Heart right ventricle (tissue), 16 donors: ENCODE data around the gene GLIPR1. TPM values are rescaled to one million over a fixed set of nuclear protein-coding genes. Genes with fewer than 3 reads are reported as not detected.
"Not testable (repeated sequence)": the region's sequence is repeated elsewhere in the genome, so short reads cannot be mapped to it uniquely, and the experiment has no call there.

Source experiments
- ATAC-seq, 8 donors: fragments of 200-7000 bp; cut with Tn5 transposase; one replicate each; pipeline ENCODE4 v1.9.1; 2020; ENCODE audit warnings: mild to moderate bottlenecking in 8 of 8, moderate library complexity in 8 of 8, moderate number of reproducible peaks in 1 of 8
- DNase-seq, 2 donors: peaks; one replicate each; pipeline ENCODE4 v3.0.0-alpha.2; 2020
- H3K27ac ChIP-seq, 10 donors: fragments of 200-600 bp; sonication (generic) in 2 of 10; one replicate each; pipeline versions ENCODE4 v1.5.0 to v1.8.0; 2020 to 2022; ENCODE audit warnings: mild to moderate bottlenecking in 3 of 10
- H3K27me3 ChIP-seq, 7 donors: fragments of 200-600 bp; one replicate each; pipeline ENCODE4 v1.8.0; 2021 to 2022; ENCODE audit warnings: mild to moderate bottlenecking in 2 of 7
- H3K36me3 ChIP-seq, 9 donors: fragments of 200-600 bp; sonication (generic) in 1 of 9; one replicate each; pipeline versions ENCODE4 v1.5.0 to v1.8.0; 2020 to 2022; ENCODE audit warnings: mild to moderate bottlenecking in 2 of 9
- H3K4me1 ChIP-seq, 9 donors: fragments of 200-600 bp; sonication (generic) in 1 of 9; one replicate each; pipeline versions ENCODE4 v1.5.0 to v1.8.0; 2020 to 2022; ENCODE audit warnings: mild to moderate bottlenecking in 4 of 9
- H3K4me3 ChIP-seq, 10 donors: fragments of 200-600 bp; sonication (generic) in 2 of 10; one replicate each; pipeline versions ENCODE4 v1.5.0 to v1.8.0; 2020 to 2022; ENCODE audit warnings: mild to moderate bottlenecking in 7 of 10, moderate library complexity in 2 of 10
- H3K9me3 ChIP-seq, 11 donors: fragments of 200-600 bp in 10 of 11; sonication (generic) in 2 of 11; one replicate each; pipeline versions ENCODE4 v1.5.0 to v1.8.0; 2013 to 2022; ENCODE audit warnings: mild to moderate bottlenecking in 2 of 11, control low read depth in 1 of 11, moderate library complexity in 1 of 11
- CTCF ChIP-seq, 9 donors: fragments of 200-600 bp; sonication (generic) in 2 of 9; IDR thresholded peaks; one replicate each; pipeline versions ENCODE4 v1.5.0 to v1.8.0; 2021 to 2022; ENCODE audit warnings: antibody characterized with exemption in 9 of 9, mild to moderate bottlenecking in 5 of 9, moderate library complexity in 1 of 9
- whole genome bisulfite sequencing, 2 donors: extraction: QIAGEN DNeasy Blood & Tissue Kit; methylation state at CpG; one replicate each; pipeline ENCODE4 v1.1.7; 2013; ENCODE audit warnings: inconsistent platforms in 1 of 2; 5-methylcytosine and 5-hydroxymethylcytosine counted together
- intact Hi-C, 10 donors: fragments of 100-400 bp; cut with DNase I; formaldehyde crosslinking; loops; one replicate each; pipeline versions ENCODE4 v1.11.1 to v1.14.2; 2022
- polyA plus RNA-seq, 2 donors: library from polyadenylated mRNA; stranded (reverse); fragments of 200-250 nt; gene quantifications; one replicate each; pipeline ENCODE4 v1.2.3, GENCODE V29; 2013
- total RNA-seq, 10 donors: library from RNA; stranded (reverse); fragmentation: NEBNext Ultra II Directional in 3 of 10; extraction: Animal tissue kit (Norgen Biotek cat#: 25700) in 3 of 10; gene quantifications; one replicate each; pipeline versions ENCODE4 v1.2.1 to v1.2.4, GENCODE V29; 2021 to 2023
- donor health status: Arrhythmogenic right ventricular cardiomyopathy.
- donor health status: ischemic (EF 13 %, LVEDD 7.1; RV severe dilation, severe dysfunction).
- donor health status: healthy with polysubstance abuse.
- donor health status: DM: no; HTN: yes; CAD: no.
- donor health status: DM: no; HTN: no; CAD: no.
- donor health status: ischemic (EF 25% LVEDD 6.9; RV normal size, moderate dysfunction).
- donor health status: ischemic (EF 25% LVEDD 5.7; RV mildly dilated, moderate dysfunction).
- donor health status: healthy.
- donor health status: DM: yes; HTN: yes; CAD: no.
- donor health status: Ischemic cardiomyopathy.
- donor health status: ischemic (EF 35%, LVEDD 5.7; RV mildly dilated, moderate dysfunction).
- donor health status: nonischemic (EF 11% LVEDD 7.7; RV severe dilation, severe dysfunction).
- donor health status: DM: yes; HTN: yes; CAD: no.
- donor health status: PGD.
- donor health status: ischemic (EF 29% LVEDD 5.4; RV normal size, mild dysfunction).
- donor health status: nonischemic (EF 23%, LVEDD 6.1; RV moderate dilation, normal function).

Gene GLIPR1
- total and polyA plus RNA-seq, 12 donors: 2.0 to 25.6 (median 4.6) TPM

- ATAC-seq: no peak
- TF ChIP-seq CTCF (IDR thresholded peaks at IDR 0.05): no peak
- Histone ChIP-seq H3K27me3 (no peaks in the 10 kb centered on the region), H3K27ac (no peak overlapping the region), H3K4me3 (no peak overlapping the region), H3K4me1 (peaks cover 0 to 31% (median 28%) of the 10 kb centered on the region in 9 donors), H3K9me3 (no peaks in the 10 kb centered on the region), H3K36me3 (peaks cover 0 to 62% (median 14%) of the 10 kb centered on the region in 9 donors)
- intact Hi-C loops: loop anchor here in 5 of 10 donors (5.0 to 10.0 kb wide), 4 partner anchors 112 to 175 kb away; partner anchors contain the start of genes CAPS2 (in 5 of the 5), GLIPR1L1 (in 5 of the 5) and GLIPR1L2 (in 1 of the 5)
- no peak for DNase-seq
- WGBS, 2 donors: 88 to 89% methylated on average over 2 of the region's 2 CpGs
Observed at GRCh38 chr12:75507086-75507485, 26.5 kb downstream of the GLIPR1 start.

DNA sequence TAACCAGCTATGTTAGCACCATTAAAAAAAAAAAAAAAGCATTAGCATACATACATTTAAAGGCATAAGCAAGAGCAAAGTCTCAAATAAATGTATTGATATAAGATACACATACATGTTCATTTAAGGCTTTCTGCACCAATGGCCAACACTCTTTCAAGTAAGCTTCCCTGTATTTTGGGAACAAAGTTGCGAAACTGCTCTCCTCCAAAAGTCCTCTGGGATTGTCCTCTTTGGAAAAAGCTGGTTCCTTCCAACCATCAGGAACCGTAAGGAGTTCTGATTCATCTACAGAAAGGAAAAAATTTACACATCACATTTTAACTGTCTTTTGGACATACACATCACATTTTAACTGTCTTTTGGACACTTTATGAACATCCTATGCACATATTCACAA, 27.6 kb downstream of the GLIPR1 start:
- WGBS, 2 donors: 55 to 63% methylated on average over 2 of the region's 2 CpGs
- H3K9me3 ChIP-seq: no peaks in the 10 kb centered on the region
- intact Hi-C loops: loop anchor here in 5 of 10 donors (5.0 to 10.0 kb wide), 4 partner anchors 113 to 176 kb away; partner anchors contain the start of genes CAPS2 (in 5 of the 5), GLIPR1L1 (in 5 of the 5) and GLIPR1L2 (in 1 of the 5)

GRCh38 chr12:75509621-75510020, 29.1 kb downstream of the GLIPR1 start:
- Histone ChIP-seq H3K27me3 (no peaks in the 10 kb centered on the region), H3K9me3 (no peaks in the 10 kb centered on the region), H3K4me3 (no peak overlapping the region), H3K4me1 (peaks cover 0 to 32% (median 28%) of the 10 kb centered on the region in 9 donors), H3K27ac (no peak overlapping the region), H3K36me3 (peaks cover 0 to 37% (median 8%) of the 10 kb centered on the region in 9 donors)
- TF ChIP-seq CTCF (IDR thresholded peaks at IDR 0.05): no peak
- ATAC-seq (no peak), DNase-seq (no peak)
- WGBS, 2 donors: 78% methylated on average over 4 of the region's 4 CpGs
- intact Hi-C loops: loop anchor here in 6 of 10 donors (2.0 to 10.0 kb wide), 9 partner anchors 115 to 1045 kb away; partner anchors contain the start of genes CAPS2 (in 5 of the 6), GLIPR1L1 (in 5 of the 6), BBS10 (in 2 of the 6) and GLIPR1L2 (in 2 of the 6)

More for the DNA sequence above, 27.6 kb downstream of the GLIPR1 start:
- H3K27me3 ChIP-seq: no peaks in the 10 kb centered on the region
- no peak overlapping the region for H3K4me3 ChIP-seq
- peaks cover 0 to 51% (median 8%) of the 10 kb centered on the region in 9 donors for H3K36me3 ChIP-seq
- peaks cover 0 to 32% (median 28%) of the 10 kb centered on the region in 9 donors for H3K4me1 ChIP-seq
- TF ChIP-seq CTCF (IDR thresholded peaks at IDR 0.05): no peak
- H3K27ac ChIP-seq: no peak overlapping the region
- DNase-seq (no peak), ATAC-seq (no peak)

DNA sequence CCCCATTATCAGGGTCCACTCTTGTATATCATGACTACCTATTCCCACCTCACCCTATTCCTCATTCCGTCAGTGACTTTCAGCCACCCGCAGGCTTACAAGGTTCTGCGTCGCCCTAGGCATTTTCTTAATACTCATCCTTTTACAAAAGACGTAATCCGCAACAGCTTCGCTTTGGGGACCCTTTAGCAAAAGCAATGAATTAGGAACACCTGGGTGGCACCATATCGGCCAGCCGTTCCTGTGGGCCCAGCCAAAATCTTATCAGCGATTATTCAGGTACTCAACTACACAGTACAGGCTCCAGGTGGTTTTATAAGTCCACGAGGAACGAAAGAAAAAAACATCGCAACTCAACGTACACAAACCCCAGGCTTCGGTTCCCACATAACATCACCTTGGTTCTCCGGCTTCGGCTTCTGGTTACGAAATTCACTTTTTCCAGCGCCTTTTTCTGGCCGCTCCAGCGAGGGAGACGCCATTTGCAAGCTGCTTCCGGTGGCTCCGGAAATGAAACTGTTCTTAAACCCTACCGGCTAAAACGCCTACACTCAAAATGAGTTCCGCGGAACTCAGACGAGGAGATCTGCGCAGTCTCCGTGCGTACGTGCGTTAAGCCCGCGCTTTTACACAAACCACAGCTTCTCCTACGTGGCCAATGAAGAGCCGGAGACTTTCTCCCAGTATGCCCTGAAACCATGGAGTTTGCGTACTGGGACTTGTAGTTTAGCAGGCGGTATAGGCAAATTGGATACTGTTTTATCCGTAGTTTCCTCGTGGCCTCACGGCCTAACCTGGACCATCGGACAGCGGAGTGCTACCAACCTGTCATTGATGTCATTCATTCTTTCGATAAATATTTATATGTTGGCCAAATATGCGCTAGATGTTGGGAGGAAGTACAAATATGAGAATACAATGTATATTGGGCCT, 30.8 kb downstream of the GLIPR1 start, which contains the start of gene KRR1:
Gene KRR1 (minus strand): TSS at position 494 of the 933 bp plus-strand sequence. CDS start 12 bp downstream, at position 482.
- Histone ChIP-seq H3K9me3 (no peaks in the 10 kb centered on the region), H3K27me3 (no peaks in the 10 kb centered on the region), H3K4me3 (peak within 1 kb of the TSS; percentile 72 to 98 (median 78)), H3K4me1 (peaks cover 0 to 32% (median 28%) of the 10 kb centered on the region in 9 donors), H3K27ac (peak within 1 kb of the TSS in 9 of 10 donors; percentile 46 to 85 (median 73)), H3K36me3 (peaks cover 0 to 19% (median 0%) of the 10 kb centered on the region in 9 donors)
- ATAC-seq (peak; percentile 99 to 100 (median 100)), DNase-seq (peak; percentile 84 to 95)
- intact Hi-C loops: loop anchor here in 3 of 10 donors (1.0 to 10.0 kb wide), 6 partner anchors 121 to 1043 kb away; partner anchors contain the start of genes BBS10 (in 2 of the 3), PHLDA1 (in 2 of the 3), GLIPR1L2 (in 1 of the 3) and OSBPL8 (in 1 of the 3)
- peak in 1 of 9 donors; percentile 23 for TF ChIP-seq CTCF (IDR thresholded peaks at IDR 0.05)
- WGBS, 2 donors: 3 to 4% methylated on average over 47 of the region's 47 CpGs

DNA sequence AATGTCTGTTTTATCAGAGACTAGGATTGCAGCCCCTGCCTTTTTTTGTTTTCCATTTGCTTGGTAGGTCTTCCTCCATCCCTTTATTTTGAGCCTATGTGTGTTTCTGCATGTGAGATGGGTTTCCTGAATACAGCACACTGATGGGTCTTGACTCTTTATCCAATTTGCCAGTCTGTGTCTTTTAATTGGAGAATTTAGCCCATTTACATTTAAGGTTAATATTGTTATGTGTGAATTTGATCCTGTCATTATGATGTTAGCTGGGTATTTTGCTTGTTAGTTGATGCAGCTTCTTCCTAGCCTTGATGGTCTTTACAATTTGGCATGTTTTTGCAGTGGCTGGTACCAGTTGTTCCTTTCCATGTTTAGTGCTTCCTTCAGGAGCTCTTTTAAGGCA, 40.7 kb downstream of the GLIPR1 start:
- DNase-seq, H3K4me1 ChIP-seq, H3K4me3 ChIP-seq, H3K36me3 ChIP-seq, ATAC-seq, H3K9me3 ChIP-seq, H3K27me3 ChIP-seq, H3K27ac ChIP-seq: not testable (repeated sequence)
- intact Hi-C loops: loop anchor here in 2 of 10 donors (10.0 kb wide), 1 partner anchor 824 kb away; the partner anchor contains the start of gene BBS10 (in 2 of the 2)

GRCh38 chr12:75522124-75522523, 41.6 kb downstream of the GLIPR1 start:
- intact Hi-C loops: loop anchor here in 2 of 10 donors (10.0 kb wide), 1 partner anchor 823 kb away; the partner anchor contains the start of gene BBS10 (in 2 of the 2)
- 92 to 95% methylated on average over 5 of the region's 5 CpGs for WGBS, 2 donors
- not testable (repeated sequence) for ATAC-seq

More at GRCh38 chr12:75522124-75522523, 41.6 kb downstream of the GLIPR1 start:
- not testable (repeated sequence) for H3K27ac ChIP-seq, H3K4me1 ChIP-seq, H3K4me3 ChIP-seq, H3K27me3 ChIP-seq, DNase-seq, H3K9me3 ChIP-seq, H3K36me3 ChIP-seq
